Stimulated activated CD4-positive, alpha-beta T cell treated with anti-CD3 and anti-CD28 coated beads, Interleukin-15, amount 100 ng/mL, for 24 hours (primary cell): ENCODE measurements around the gene KRT3.

Experiments used
- DNase-seq: peaks from one replicate; pipeline ENCODE4 v3.0.0-alpha.2; 2020

The KRT3 gene

DNA sequence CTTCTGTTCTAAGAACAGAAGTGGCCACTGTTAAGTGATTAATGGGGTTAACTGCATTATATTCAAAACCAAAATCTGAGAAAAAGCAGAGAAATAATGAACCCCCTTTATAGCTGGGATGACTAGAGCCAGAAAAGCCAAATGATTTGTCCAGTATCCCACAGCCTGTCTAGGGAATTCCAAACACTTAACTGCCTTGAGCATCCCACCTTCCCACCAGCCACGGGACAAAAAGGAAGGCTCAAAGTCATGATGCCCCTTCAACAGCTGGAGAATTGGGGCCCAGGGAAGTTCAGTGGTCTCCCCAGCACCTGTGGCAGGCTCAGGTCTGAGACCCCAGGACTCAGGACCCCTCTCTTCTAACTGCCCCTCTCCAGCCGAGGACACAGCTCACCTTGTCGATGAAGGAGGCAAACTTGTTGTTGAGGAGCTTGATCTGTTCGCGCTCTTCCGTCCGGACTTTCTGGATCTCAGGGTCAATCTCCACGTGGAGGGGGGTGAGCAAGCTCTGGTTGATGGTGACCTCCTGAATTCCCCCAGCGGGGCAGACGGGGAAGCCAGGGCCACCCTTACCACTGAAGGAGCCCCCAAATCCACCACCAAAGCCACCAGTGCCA, 17.4 kb upstream of the KRT3 start:
- no peak for DNase-seq

DNA sequence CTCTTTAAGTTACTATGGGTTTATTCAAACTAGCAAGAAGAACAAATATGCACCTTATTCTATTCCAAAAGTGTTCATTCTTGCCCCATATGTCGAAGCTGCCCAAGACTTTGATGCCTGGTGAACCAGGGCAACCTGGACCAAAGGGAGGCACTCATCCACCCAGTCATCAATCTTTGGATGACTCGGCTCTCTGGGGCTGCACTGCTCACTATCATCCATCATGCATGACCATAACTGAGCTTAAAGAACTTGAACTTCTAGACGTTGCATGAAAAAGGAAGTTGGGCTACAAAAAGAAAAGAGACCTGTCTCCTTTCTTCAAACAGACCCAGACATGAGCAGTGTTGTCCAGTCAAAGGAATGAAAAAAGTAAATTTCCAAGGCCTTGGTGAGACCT, 16.8 kb upstream of the KRT3 start:
- DNase-seq, result no peak

GRCh38 chr12:52812073-52812400, 16.1 kb upstream of the KRT3 start:
- DNase-seq, result no peak

DNA sequence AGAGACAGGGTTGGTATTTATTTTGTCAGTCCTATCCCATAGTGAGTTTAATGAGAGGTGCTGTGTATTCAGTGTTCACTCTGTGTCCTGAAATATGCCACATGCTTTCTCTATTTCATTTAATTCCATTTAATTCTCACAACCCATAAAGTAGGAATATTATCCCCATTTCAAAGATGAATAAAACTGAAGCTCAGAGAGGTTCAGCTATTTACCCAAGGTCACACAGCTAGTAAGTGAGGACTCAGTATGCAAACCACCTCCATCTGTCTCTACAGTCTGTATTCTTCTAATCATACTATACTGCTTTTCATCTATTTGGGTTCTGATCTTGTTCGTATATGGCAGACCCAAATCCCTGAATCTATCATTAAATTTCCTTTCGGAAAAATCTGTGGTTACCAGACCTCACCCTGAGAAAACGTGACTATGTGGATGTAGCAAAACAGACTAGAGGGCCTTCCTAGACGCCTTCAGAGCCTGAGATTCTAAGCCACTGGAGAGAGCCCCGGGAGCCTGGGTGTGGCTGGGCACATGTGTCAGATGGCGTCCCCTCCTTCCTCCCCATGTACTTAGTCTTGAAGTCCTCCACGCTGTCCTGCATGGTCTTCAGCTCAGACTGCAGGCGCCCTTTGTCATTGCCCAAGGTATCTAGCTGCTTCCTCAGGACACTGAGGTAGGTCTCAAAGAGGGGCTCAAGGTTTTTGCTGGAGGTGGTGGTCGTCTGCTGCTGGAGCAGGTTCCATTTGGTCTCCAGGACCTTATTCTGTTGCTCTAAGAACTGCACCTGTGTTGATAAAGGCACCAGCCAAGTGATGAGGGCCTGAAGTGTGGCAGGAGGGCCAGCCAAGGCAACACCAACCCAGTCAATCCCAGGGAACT, 15.5 kb upstream of the KRT3 start:
- DNase-seq, result no peak

- DNase-seq, result no peak
Measured at GRCh38 chr12:52810554-52810953, 14.6 kb upstream of the KRT3 start.

- no peak for DNase-seq
Measured at GRCh38 chr12:52809166-52809565, 13.2 kb upstream of the KRT3 start.

GRCh38 chr12:52808573-52809160, 12.8 kb upstream of the KRT3 start:
- no peak for DNase-seq

DNA sequence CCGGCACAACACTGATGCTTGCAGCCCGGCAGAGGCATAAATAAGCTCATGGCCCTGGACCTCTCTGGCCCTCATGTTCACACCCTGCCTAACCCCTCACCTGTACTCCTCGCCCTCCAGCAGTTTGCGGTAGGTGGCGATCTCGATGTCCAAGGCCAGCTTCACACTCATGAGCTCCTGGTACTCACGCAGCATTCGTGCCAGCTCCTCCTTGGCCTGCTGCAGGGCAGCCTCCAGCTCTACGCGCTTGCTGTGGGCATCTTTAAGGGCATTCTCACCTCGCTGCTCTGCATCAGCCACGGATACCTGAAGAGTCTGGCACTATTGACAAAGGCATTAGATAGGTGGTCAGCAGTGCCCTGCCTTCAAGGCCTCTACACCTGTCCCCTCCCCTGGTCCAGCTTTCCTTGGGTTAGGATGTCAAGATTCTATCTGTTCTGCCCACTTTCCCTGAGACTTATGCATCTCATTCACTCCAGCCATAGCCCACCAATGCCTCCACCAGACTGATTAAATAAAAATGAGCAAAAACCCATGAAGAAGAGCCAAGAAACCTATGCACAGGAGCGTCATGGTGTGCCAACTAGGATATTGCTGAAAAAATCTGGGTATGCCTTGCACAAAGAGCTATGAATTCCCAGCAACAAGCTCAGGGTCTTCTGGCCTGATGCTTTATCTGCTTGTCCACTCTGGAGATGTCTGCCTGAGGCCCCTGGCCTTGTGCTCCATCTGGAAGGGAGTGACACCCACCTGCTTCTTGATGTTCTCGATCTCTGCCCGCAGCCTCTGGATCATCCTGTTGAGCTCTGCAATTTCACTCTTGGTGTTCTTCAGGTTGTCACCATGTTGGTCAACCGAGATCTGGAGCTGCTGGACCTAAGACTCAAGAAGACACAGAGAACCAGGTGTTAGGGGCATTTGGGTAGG, 11.9 kb upstream of the KRT3 start:
- no peak for DNase-seq

DNA sequence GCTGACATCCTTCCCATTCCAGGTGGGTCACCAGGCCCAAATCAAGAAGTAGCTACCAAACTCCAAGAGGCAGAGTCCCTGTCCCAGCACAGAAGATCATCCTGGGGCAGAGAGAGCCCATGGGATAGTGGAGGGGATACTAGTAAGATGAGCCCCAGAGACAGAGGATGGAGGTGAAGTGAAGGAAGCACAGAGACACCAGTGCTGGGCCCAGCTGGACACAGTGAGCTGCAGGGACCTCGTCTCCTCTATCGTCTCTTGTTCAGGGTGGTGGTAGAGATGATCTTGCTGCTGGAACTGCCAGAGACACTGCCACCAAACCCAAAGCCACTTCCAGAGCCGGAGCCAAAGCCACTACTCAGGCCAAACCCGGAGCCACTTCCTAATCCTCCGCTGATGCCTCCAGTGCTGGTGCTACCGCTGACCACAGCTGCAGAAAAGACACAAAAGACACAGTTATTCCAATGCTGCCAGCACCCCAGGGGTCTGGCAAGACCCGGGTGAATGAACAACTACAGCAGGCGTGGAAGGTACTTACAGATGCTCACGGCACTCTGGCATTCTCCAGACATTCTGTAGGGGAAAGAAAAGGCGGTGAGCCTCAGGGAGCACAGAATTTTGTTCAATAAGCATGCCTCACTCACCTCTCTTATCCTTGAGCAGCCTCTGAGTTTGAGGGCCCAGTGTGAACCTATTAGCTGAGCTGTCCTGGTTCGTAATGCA, 11.1 kb upstream of the KRT3 start:
- no peak for DNase-seq

DNA sequence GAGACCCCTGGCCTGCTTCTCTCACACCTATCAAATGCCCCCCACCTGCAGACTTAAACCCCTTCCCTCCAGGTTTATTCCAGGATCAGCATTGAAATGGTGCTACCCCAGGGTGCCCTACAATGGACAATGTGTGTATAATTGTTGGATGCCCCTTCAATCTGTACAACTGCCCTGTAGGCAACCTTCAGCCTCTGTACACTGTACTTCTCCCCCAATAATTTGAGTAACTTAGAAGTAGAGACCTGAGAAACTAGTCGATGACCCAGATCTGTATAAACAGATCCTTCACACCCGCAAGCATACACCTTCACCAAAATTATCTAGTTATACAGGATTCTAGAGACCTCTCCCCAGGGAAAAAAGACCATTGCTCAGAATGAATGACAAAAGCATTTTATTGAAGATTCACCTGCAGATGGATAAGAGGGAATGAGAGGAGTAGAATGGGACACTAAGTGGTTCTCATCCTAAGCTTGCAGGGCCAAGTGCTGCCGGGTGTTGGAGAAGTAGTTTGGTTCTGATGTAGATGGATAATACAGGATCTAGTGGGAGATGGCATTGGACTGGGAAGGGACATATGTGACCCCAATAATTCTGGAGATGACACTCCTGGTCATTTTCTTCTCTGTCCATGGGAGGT, 10.4 kb upstream of the KRT3 start:
- DNase-seq, result no peak

DNA sequence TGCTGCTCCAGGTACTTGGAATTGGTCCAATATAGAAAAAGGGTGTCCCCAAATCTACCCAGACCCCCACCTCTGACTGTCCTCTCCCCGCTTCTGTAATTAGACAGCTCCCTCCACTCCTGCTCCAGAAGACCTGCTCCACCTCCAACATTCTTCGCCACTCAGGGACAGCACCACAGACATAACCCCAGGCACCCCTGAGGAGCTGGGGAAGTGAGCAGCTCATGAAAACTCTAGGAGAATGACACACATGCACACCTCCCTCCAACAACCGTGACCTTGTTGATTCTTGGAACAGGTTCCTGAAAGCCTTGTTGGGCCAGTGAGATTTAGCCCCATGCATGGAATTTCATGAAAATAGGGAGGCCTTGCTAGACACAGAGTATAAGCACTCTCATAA, 9.8 kb upstream of the KRT3 start:
- no peak for DNase-seq

GRCh38 chr12:52805000-52805399, 9.1 kb upstream of the KRT3 start:
- no peak for DNase-seq

DNA sequence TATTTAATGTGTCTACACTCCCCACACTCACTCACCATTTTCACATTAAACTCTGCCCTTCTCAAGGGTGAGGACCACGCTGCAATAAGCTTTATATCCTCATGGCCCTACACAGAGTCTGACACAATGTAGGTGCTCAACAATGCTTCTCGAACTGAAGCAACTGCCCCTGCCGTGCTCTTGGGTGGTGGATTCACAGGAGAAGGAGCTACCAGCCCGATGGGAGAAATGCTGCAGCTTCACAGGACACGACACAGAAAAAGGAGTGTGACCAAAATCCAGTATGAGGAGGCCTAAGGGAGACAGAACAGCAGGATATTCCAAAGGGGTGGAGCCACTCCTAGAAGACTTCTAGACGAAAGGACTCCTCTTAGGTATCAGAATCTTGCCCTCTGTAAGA, 6.5 kb upstream of the KRT3 start:
- no peak for DNase-seq

DNA sequence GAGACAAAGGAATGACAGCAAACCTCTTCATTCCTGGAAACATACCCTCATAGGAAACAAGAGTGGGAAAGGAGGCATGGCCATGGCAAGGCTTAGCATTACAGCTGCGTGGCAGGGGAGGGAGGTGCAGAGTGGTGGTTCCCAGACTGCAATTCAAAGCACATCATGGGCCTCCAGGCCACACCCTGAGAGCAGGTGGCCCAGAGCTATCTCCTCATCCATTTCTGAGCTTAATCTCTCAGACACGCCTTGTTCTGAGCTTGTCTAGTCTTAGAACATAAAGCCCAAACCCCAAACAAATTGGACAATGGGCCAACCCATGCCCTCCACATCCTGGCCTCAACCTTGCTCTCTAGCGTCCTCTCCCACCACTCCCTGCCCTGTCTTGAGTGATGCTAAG, 5.9 kb upstream of the KRT3 start:
- no peak for DNase-seq

DNA sequence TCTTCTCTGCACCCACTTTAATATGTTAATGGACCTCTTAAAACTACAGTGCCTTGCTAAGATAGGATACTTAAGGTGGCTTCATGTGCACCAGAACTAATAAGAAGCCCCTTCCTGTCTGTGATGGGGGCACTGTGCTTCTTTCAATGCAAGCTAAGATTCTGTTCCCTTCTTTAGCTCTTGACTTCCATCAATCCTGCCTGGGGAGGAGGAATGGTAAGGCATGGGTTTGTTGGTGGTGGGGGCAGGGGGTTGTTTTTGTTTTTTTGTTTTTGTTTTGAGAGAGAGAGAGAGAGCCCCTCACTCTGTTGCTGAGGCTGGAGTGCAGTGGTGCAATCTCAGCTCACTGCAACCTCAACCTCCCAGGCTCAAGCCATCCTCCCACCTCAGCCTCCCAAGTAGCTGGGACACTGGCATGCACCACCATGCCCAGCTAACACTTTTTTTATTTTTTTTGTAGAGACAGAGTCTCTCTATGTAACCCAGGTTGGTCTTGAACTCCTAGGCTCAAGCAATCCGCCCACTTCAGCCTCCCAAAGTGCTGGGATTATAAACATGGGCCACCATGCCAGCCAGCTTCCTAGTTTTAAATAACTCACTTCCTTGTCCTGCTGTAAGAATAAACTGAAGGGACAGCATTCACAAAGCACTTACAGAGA, 4.5 kb upstream of the KRT3 start:
- no peak for DNase-seq

- DNase-seq, result no peak
Measured at GRCh38 chr12:52799505-52800211, 3.7 kb upstream of the KRT3 start.

- DNase-seq, result no peak
Measured at GRCh38 chr12:52798671-52799504, 3.0 kb upstream of the KRT3 start.

GRCh38 chr12:52798003-52798670, 2.2 kb upstream of the KRT3 start:
- DNase-seq, result no peak

- no peak for DNase-seq
Measured at GRCh38 chr12:52797529-52797894, 1.6 kb upstream of the KRT3 start.
